Measurements from ENCODE around the gene ST3GAL4. TPM values are rescaled to one million over a fixed set of nuclear protein-coding genes. Genes with fewer than 3 reads are reported as not detected.
A peak's percentile ranks its signal among the peaks of the same experiment; 100 is the strongest.

The ST3GAL4 gene
- total RNA-seq, 1 experiment from 2014 or later, result 13.1 TPM

- intact Hi-C loops (cut with micrococcal nuclease), result no loop called here
- BruUV-seq (replicated peaks), result no TSS peak
- no peaks in the 10 kb centered on the region for H3K9me2 ChIP-seq (ENCODE audit: insufficient read depth)
- no peaks in the 10 kb centered on the region for H3K9me3 ChIP-seq (ENCODE audit: control insufficient read depth in 1 of 2, insufficient read depth in 1 of 2, low read depth in 1 of 2, low read length in 2 of 2)
- RAD21 ChIA-PET (ENCODE audit: low non-redundant PET in 1 of 2, low total read pairs in 2 of 2, uncharacterized antibody in 2 of 2, unreplicated experiment in 2 of 2), result no interaction called here
- no peaks in the 10 kb centered on the region for H3K36me3 ChIP-seq (ENCODE audit: control insufficient read depth in 1 of 2, insufficient read depth in 2 of 2, low read length in 2 of 2)
- H3K27me3 ChIP-seq (ENCODE audit: insufficient read depth, low read length), result no peaks in the 10 kb centered on the region
- peak overlapping the region; percentile 12; the same call in 1 of the 2 replicates for H3K27ac ChIP-seq (ENCODE audit: low read depth, low read length)
- H3K4me2 ChIP-seq (ENCODE audit: low read length), result peak overlapping the region; percentile 70
- H3K4me1 ChIP-seq (ENCODE audit: control insufficient read depth in 1 of 2, insufficient read depth in 2 of 2, low read length in 2 of 2), result peaks cover 30 to 46% of the 10 kb centered on the region in 2 experiments
- peak overlapping the region; percentile 28; the same call in 1 of the 2 replicates for H3K9ac ChIP-seq (ENCODE audit: low read length)
- ATAC-seq (peak; percentile 75), DNase-seq (ENCODE audit: low read depth, low spot score) (no peak)
- no peak overlapping the region for H2AFZ ChIP-seq (ENCODE audit: low read depth, low read length, poor library complexity, severe bottlenecking)
- H3K4me3 ChIP-seq (replicated peaks in 1 of 2; ENCODE audit: low read depth in 1 of 2, low read length in 2 of 2), result no peak overlapping the region
- H4K20me1 ChIP-seq (ENCODE audit: insufficient read depth), result no peaks in the 10 kb centered on the region
- H3K79me2 ChIP-seq (ENCODE audit: insufficient read depth, low read length), result no peaks in the 10 kb centered on the region
- CTCF ChIA-PET, result no interaction called here
- POLR2A ChIA-PET, result no interaction called here
- no peak for TF ChIP-seq ZNF274 (IDR thresholded peaks at IDR 0.05; ENCODE audit: low read depth, low read length)
- TF ChIP-seq CEBPB (IDR thresholded peaks at IDR 0.05; ENCODE audit: low read depth), result no peak
- TF ChIP-seq POLR2A (IDR thresholded peaks at IDR 0.05; ENCODE audit: borderline replicate concordance, extremely low read depth, insufficient read depth, insufficient read length), result no peak
- no peak for TF ChIP-seq ELF1 (IDR thresholded peaks at IDR 0.05; ENCODE audit: borderline replicate concordance, low read depth)
- no peak for TF ChIP-seq CTCF (IDR thresholded peaks at IDR 0.05 in 2 of 3, conservative IDR thresholded peaks at IDR 0.05 in 1 of 3; ENCODE audit: borderline replicate concordance in 1 of 3, insufficient read depth in 1 of 3, low read depth in 2 of 3, low read length in 2 of 3)
- TF ChIP-seq EZH2 (IDR thresholded peaks at IDR 0.05), result no peak
- no peak for TF ChIP-seq ZFX (IDR thresholded peaks at IDR 0.05)
- no peak for TF ChIP-seq EZH2phosphoT487 (IDR thresholded peaks at IDR 0.05; ENCODE audit: borderline replicate concordance)
- peak; percentile 31; the same call in 1 of the 2 replicates for TF ChIP-seq MAX (IDR thresholded peaks at IDR 0.05)
- TF ChIP-seq CBX3 (IDR thresholded peaks at IDR 0.05; ENCODE audit: low read depth), result no peak
- peak; percentile 38 for TF ChIP-seq POLR2AphosphoS5 (IDR thresholded peaks at IDR 0.05; ENCODE audit: low read depth, low read length)
- no peak for TF ChIP-seq EGR1 (IDR thresholded peaks at IDR 0.05; ENCODE audit: low read depth)
- TF ChIP-seq JUND (IDR thresholded peaks at IDR 0.05), result 0 out of 2 replicates have a peak, but pooled peaks have one; percentile 38
- peak; percentile 46; the same call in 1 of the 2 replicates for TF ChIP-seq SP1 (IDR thresholded peaks at IDR 0.05; ENCODE audit: low read depth)
- peak; percentile 13 for TF ChIP-seq TCF7L2 (IDR thresholded peaks at IDR 0.05; ENCODE audit: borderline replicate concordance, extremely low read depth, insufficient read depth, insufficient read length)
- no peak for TF ChIP-seq RAD21 (IDR thresholded peaks at IDR 0.05; ENCODE audit: low read depth)
- TF ChIP-seq ATF3 (IDR thresholded peaks at IDR 0.05), result no peak
- peak; percentile 36; the same call in 1 of the 2 replicates for TF ChIP-seq FOSL1 (IDR thresholded peaks at IDR 0.05; ENCODE audit: low read depth)
- no peak for TF ChIP-seq YY1 (IDR thresholded peaks at IDR 0.05; ENCODE audit: extremely low read depth, insufficient replicate concordance, low read depth, low read length)
- no peak for TF ChIP-seq SIN3A (IDR thresholded peaks at IDR 0.05; ENCODE audit: low read depth)
- TF ChIP-seq SRF (IDR thresholded peaks at IDR 0.05; ENCODE audit: low read depth), result no peak
- no peak for TF ChIP-seq REST (IDR thresholded peaks at IDR 0.05; ENCODE audit: low read depth)
Observed at GRCh38 chr11:126341760-126342161, 13.7 kb upstream of the ST3GAL4 start.

All from HCT116 (cell line).